Peyer's patch (tissue), 4 donors: ENCODE results near the gene IGDCC3. TPM values are rescaled to one million over a fixed set of nuclear protein-coding genes. Genes with fewer than 3 reads are reported as not detected.

Source experiments
- DNase-seq, 3 donors: peaks; one replicate each; pipeline ENCODE4 v3.0.0-alpha.2; 2017 to 2019
- H3K27ac ChIP-seq, 4 donors: fragments of 200-600 bp; sonication (generic); one replicate each; pipeline ENCODE4 v1.5.1; 2016 to 2019
- H3K27me3 ChIP-seq, 2 donors: fragments of 200-600 bp; sonication (generic); one replicate each; pipeline ENCODE4 v1.5.1; 2019
- H3K36me3 ChIP-seq, 3 donors: fragments of 200-600 bp; sonication (generic); one replicate each; pipeline ENCODE4 v1.5.1; 2016 to 2019
- H3K4me1 ChIP-seq, 4 donors: fragments of 200-600 bp; sonication (generic); one replicate each; pipeline ENCODE4 v1.5.1; 2016 to 2019
- H3K4me3 ChIP-seq, 4 donors: fragments of 200-600 bp; sonication (generic); 1 replicate in 3 of 4; 2 replicates in 1 of 4; pipeline ENCODE4 v1.5.1; 2016 to 2019; ENCODE audit warnings: mild to moderate bottlenecking in 1 of 4
- H3K9me3 ChIP-seq, 4 donors: fragments of 200-600 bp; sonication (generic); one replicate each; pipeline ENCODE4 v1.5.1; 2016 to 2019; ENCODE audit warnings: mild to moderate bottlenecking in 1 of 4
- POLR2A ChIP-seq, 2 donors: fragments of 450-650 bp; IDR thresholded peaks; one replicate each; pipeline ENCODE4 v1.5.1; 2017; ENCODE audit warnings: antibody characterized with exemption in 2 of 2, mild to moderate bottlenecking in 2 of 2, moderate library complexity in 2 of 2
- total RNA-seq, 4 donors: library from RNA; depleted of rRNA; stranded (reverse); fragments of >200 nt; gene quantifications; one replicate each; pipeline ENCODE4 v1.1.0, GENCODE V29; 2016
- TF ChIP-seq, protein P1 (sequence below), 6 experiments: fragments of 450-650 bp in 4 of 6; fragments of 200-600 bp in 2 of 6; sonication (generic) in 1 of 6; IDR thresholded peaks; one replicate each; pipeline ENCODE4 v1.5.1; 2017 to 2019; ENCODE audit warnings: antibody characterized with exemption in 6 of 6, mild to moderate bottlenecking in 3 of 6, moderate library complexity in 1 of 6

IGDCC3 gene
- total RNA-seq, 4 donors from 2014 or later = not detected

DNA sequence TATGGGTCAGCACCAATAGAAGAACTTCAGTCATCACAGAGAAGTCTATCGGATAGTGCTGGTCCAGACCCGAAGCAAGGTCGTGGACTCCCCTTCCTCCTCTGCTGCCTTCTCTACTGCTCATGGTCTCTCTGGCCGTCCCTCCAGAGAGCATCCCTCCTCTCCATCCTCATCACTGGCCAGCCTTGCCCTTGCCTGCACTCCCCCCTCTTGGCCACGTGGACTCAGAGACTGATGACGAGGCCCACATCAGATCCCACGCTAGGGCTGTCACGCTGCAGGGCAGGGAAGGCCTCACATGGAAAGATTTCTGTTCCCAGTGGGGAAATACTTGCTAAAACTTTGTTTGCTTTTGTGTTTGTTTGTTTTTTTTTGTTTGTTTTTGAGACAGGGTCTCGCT is 35.3 kb downstream of the IGDCC3 start:
- peaks cover 0 to 6% (median 0%) of the 10 kb centered on the region in 4 donors for H3K4me1 ChIP-seq
- H3K27me3 ChIP-seq = no peaks in the 10 kb centered on the region
- H3K4me3 ChIP-seq = no peak overlapping the region
- no peak overlapping the region for H3K27ac ChIP-seq
- DNase-seq = no peak
- no peaks in the 10 kb centered on the region for H3K36me3 ChIP-seq
- H3K9me3 ChIP-seq = no peaks in the 10 kb centered on the region
- no peak for TF ChIP-seq POLR2A (IDR thresholded peaks at IDR 0.05)

DNA sequence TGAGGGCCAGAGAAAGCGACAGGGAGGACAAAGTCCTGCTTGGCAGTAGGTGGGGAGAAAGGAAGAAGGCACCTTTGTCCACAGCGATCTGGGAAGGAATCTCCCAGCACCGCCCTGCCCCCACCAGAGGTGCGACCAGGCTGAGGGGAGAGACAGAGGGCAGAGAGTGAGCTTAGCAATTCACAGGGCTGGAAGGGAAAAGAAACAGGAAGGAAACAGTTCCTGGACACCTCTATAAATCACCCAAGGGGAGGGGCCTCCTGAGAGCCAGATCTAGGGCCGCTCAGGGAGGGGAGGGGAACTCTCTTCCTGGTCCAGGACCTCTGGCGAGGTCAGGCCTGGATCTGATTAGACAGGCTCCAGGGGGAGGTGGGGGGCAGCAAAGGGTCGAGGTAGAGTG is 37.9 kb downstream of the IGDCC3 start:
- TF ChIP-seq, protein P1, sequence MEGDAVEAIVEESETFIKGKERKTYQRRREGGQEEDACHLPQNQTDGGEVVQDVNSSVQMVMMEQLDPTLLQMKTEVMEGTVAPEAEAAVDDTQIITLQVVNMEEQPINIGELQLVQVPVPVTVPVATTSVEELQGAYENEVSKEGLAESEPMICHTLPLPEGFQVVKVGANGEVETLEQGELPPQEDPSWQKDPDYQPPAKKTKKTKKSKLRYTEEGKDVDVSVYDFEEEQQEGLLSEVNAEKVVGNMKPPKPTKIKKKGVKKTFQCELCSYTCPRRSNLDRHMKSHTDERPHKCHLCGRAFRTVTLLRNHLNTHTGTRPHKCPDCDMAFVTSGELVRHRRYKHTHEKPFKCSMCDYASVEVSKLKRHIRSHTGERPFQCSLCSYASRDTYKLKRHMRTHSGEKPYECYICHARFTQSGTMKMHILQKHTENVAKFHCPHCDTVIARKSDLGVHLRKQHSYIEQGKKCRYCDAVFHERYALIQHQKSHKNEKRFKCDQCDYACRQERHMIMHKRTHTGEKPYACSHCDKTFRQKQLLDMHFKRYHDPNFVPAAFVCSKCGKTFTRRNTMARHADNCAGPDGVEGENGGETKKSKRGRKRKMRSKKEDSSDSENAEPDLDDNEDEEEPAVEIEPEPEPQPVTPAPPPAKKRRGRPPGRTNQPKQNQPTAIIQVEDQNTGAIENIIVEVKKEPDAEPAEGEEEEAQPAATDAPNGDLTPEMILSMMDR (IDR thresholded peaks at IDR 0.05) = no peak
- no peak for TF ChIP-seq POLR2A (IDR thresholded peaks at IDR 0.05)
- H3K27ac ChIP-seq = no peak overlapping the region
- H3K9me3 ChIP-seq = no peaks in the 10 kb centered on the region

DNA sequence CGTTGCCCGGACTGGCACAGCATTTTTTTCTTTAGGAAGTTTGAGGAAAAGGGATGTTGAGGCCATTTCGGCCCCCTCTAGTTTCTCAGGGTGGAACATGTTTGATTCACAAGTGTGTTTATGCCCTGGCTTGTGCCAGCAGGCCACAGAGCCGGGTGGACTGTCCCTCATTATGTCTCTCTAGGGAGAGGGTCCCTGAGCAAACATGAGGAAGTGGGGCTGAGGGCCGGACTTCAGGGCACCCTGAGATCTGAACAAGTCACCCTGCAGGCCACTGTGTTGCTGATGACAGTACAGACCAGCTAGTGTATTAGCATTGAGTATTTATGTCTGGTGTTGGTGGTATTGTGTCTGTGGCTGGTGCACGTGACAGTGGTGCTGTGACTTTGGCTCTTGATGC is 38.4 kb downstream of the IGDCC3 start:
- no peaks in the 10 kb centered on the region for H3K9me3 ChIP-seq
- no peak overlapping the region for H3K4me3 ChIP-seq
- TF ChIP-seq, protein P1 (IDR thresholded peaks at IDR 0.05) = no peak
- no peak for TF ChIP-seq POLR2A (IDR thresholded peaks at IDR 0.05)
- no peaks in the 10 kb centered on the region for H3K27me3 ChIP-seq
- no peaks in the 10 kb centered on the region for H3K36me3 ChIP-seq
- H3K27ac ChIP-seq = no peak overlapping the region
- peaks cover 0 to 6% (median 0%) of the 10 kb centered on the region in 4 donors for H3K4me1 ChIP-seq
- no peak for DNase-seq

More for the DNA sequence above, 37.9 kb downstream of the IGDCC3 start:
- Histone ChIP-seq H3K36me3 (no peaks in the 10 kb centered on the region), H3K4me3 (no peak overlapping the region), H3K4me1 (peaks cover 0 to 6% (median 0%) of the 10 kb centered on the region in 4 donors), H3K27me3 (no peaks in the 10 kb centered on the region)
- DNase-seq = no peak

DNA sequence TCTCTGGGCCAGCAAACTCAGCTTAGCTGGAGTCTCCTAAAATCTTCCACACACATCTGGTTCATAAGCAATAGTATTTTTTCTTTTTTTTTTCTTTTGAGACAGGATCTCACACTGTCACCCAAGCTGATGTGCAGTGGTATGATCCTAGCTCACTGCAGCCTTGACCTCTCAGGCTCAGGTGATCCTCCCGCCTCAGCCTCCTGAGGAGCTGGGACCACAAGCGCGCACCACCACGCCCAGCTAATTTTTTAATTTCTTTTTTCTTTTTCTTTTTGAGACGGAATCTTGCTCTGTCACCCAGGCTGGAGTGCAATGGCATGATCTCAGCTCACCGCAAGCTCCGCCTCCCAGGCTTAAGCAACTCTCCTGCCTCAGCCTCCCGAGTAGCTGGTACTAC is 39.0 kb downstream of the IGDCC3 start:
- no peak for TF ChIP-seq POLR2A (IDR thresholded peaks at IDR 0.05)
- no peaks in the 10 kb centered on the region for H3K27me3 ChIP-seq
- H3K36me3 ChIP-seq = no peaks in the 10 kb centered on the region

DNA sequence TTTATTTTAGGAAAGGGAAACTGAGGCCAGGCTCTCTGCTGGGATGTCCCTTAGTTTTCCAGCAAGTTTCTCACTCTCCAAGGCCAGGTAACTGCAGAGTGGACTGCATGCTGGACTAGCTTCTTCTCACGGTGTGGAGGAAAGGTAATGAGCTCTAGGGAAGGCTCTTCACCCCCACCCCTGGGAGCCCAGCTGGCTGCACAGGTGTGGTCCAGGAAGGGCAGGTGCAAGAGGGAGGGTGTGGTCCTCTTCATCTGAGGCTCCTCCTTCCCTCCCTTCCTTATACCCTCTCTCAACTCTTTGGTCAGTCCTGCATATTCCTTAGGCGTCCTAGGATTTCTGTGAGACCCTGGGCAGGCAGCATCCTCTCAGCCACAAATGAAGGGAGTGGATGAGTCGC is 39.4 kb downstream of the IGDCC3 start:
- peaks cover 0 to 6% (median 0%) of the 10 kb centered on the region in 4 donors for H3K4me1 ChIP-seq
- DNase-seq = no peak
- no peak overlapping the region for H3K27ac ChIP-seq
- no peaks in the 10 kb centered on the region for H3K9me3 ChIP-seq
- H3K27me3 ChIP-seq = no peaks in the 10 kb centered on the region
- no peaks in the 10 kb centered on the region for H3K36me3 ChIP-seq
- TF ChIP-seq, protein P1 (IDR thresholded peaks at IDR 0.05) = no peak
- no peak for TF ChIP-seq POLR2A (IDR thresholded peaks at IDR 0.05)
- H3K4me3 ChIP-seq = no peak overlapping the region

More for the DNA sequence above, 39.0 kb downstream of the IGDCC3 start:
- no peaks in the 10 kb centered on the region for H3K9me3 ChIP-seq
- H3K4me1 ChIP-seq = peaks cover 0 to 6% (median 0%) of the 10 kb centered on the region in 4 donors
- no peak for DNase-seq
- no peak overlapping the region for H3K4me3 ChIP-seq
- H3K27ac ChIP-seq = no peak overlapping the region

DNA sequence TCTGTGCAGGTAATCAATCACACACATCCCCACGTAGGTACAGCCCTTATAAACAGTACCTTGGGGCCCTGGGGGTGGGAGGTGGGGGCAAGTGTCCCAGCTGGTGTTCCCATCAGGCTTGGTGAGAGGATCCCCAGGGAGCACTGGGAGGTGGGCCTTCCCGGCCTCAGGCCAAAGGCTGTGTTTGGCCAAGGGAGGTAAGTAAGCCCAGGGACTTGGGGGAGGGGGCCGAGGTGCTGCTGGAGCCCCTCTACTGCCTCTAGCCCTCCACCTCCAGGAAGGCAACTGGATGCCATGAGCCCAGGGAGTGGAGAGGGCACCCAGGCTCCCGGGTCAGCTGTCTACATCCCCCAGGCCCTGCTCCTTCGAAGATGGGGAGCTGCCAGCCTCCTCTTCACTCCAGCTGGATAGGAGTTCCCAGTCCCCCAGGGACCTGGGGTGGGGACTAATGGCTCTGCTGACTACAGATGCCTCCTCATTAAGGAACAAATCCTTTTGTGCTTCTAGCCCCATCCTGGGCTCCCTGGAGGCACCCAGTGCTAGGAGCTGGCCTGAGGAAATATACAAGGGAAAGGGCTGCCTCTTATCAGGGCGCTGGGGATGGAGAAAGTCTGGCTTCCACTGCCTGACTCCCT is 40.2 kb downstream of the IGDCC3 start:
- H3K9me3 ChIP-seq = no peaks in the 10 kb centered on the region
- H3K27me3 ChIP-seq = no peaks in the 10 kb centered on the region
- H3K4me1 ChIP-seq = peaks cover 0 to 6% (median 0%) of the 10 kb centered on the region in 4 donors
- H3K36me3 ChIP-seq = no peaks in the 10 kb centered on the region
- no peak overlapping the region for H3K27ac ChIP-seq
- H3K4me3 ChIP-seq = no peak overlapping the region
- DNase-seq = no peak
- TF ChIP-seq, protein P1 (IDR thresholded peaks at IDR 0.05) = no peak
- TF ChIP-seq POLR2A (IDR thresholded peaks at IDR 0.05) = no peak
